SK-N-SH treated with all-trans-retinoic acid at 6 μM for 48 hours (cell line): ENCODE data around the gene NELFCD.

Source experiments
- ATAC-seq: fragments of 200-7000 bp; cut with Tn5 transposase; 3 replicates; pipeline ENCODE4 v1.9.1; 2020; ENCODE audit warnings: mild to moderate bottlenecking, moderate library complexity
- ARNTL ChIP-seq: fragments of 450-650 bp; formaldehyde crosslinking; IDR thresholded peaks from 2 replicates; pipeline ENCODE4 v1.5.0; 2020; ENCODE audit warnings: low read depth, mild to moderate bottlenecking, moderate library complexity, borderline replicate concordance
- BACH2 ChIP-seq: fragments of 250-450 bp; sonication (Bioruptor Pico); IDR thresholded peaks from 2 replicates; pipeline ENCODE4 v1.9.0; 2021; ENCODE audit warnings: mild to moderate bottlenecking, borderline replicate concordance
- CREB5 ChIP-seq: fragments of 250-450 bp; sonication (Bioruptor Pico); IDR thresholded peaks from 2 replicates; pipeline ENCODE4 v1.5.1; 2020; ENCODE audit warnings: low read depth, mild to moderate bottlenecking, moderate library complexity
- CSDC2 ChIP-seq: fragments of 250-450 bp; sonication (Bioruptor Pico); IDR thresholded peaks from 2 replicates; pipeline ENCODE4 v1.5.0; 2020; ENCODE audit warnings: mild to moderate bottlenecking, moderate library complexity
- ESRRG ChIP-seq: fragments of 250-450 bp; sonication (Bioruptor Pico); IDR thresholded peaks from 2 replicates; pipeline ENCODE4 v1.6.1; 2021; ENCODE audit warnings: mild to moderate bottlenecking
- GLIS3 ChIP-seq: fragments of 250-450 bp; sonication (Bioruptor Pico); IDR thresholded peaks from 2 replicates; pipeline ENCODE4 v1.5.0; 2020; ENCODE audit warnings: mild to moderate bottlenecking, moderate library complexity
- ISL1 ChIP-seq: fragments of 250-450 bp; sonication (Bioruptor Pico); IDR thresholded peaks from 2 replicates; pipeline ENCODE4 v2.1.2; 2022; ENCODE audit warnings: mild to moderate bottlenecking, moderate library complexity
- OSR1 ChIP-seq: fragments of 250-450 bp; sonication (Bioruptor Pico); IDR thresholded peaks from 2 replicates; pipeline ENCODE4 v1.8.0; 2022; ENCODE audit warnings: moderate library complexity, mild to moderate bottlenecking, inconsistent platforms
- PATZ1 ChIP-seq: fragments of 250-450 bp; sonication (Bioruptor Pico); IDR thresholded peaks from 2 replicates; pipeline ENCODE4 v1.8.0; 2020; ENCODE audit warnings: mild to moderate bottlenecking, moderate library complexity, borderline replicate concordance
- POU6F1 ChIP-seq: fragments of 250-450 bp; sonication (Bioruptor Pico); IDR thresholded peaks from 2 replicates; pipeline ENCODE4 v1.8.0; 2021; ENCODE audit warnings: low read depth, mild to moderate bottlenecking, moderate library complexity, borderline replicate concordance
- RARB ChIP-seq: fragments of 250-450 bp; sonication (Bioruptor Pico); IDR thresholded peaks from 2 replicates; pipeline ENCODE4 v1.8.0; 2021; ENCODE audit warnings: mild to moderate bottlenecking, moderate library complexity
- SNAI2 ChIP-seq: fragments of 250-450 bp; sonication (Bioruptor Pico); IDR thresholded peaks from 2 replicates; pipeline ENCODE4 v1.5.0; 2020; ENCODE audit warnings: mild to moderate bottlenecking, moderate library complexity
- TCF4 ChIP-seq: fragments of 250-450 bp; sonication (Bioruptor Pico); IDR thresholded peaks from 2 replicates; pipeline ENCODE4 v1.8.0; 2021; ENCODE audit warnings: mild to moderate bottlenecking, moderate library complexity, borderline replicate concordance
- TOX ChIP-seq: fragments of 250-450 bp; sonication (Bioruptor Pico); IDR thresholded peaks from 2 replicates; pipeline ENCODE4 v1.8.0; 2021; ENCODE audit warnings: mild to moderate bottlenecking, moderate library complexity, borderline replicate concordance
- TSHZ2 ChIP-seq: fragments of 250-450 bp; sonication (Bioruptor Pico); IDR thresholded peaks from 2 replicates; pipeline ENCODE4 v1.5.0; 2020; ENCODE audit warnings: mild to moderate bottlenecking, moderate library complexity
- ZC3H10 ChIP-seq: fragments of 250-450 bp; sonication (Bioruptor Pico); IDR thresholded peaks from 2 replicates; pipeline ENCODE4 v1.5.1; 2021; ENCODE audit warnings: mild to moderate bottlenecking, moderate library complexity
- ZFP3 ChIP-seq: fragments of 250-450 bp; sonication (Bioruptor Pico); IDR thresholded peaks from 2 replicates; pipeline ENCODE4 v1.5.0; 2020; ENCODE audit warnings: mild to moderate bottlenecking, moderate library complexity
- ZFP30 ChIP-seq: fragments of 450-650 bp; formaldehyde crosslinking; IDR thresholded peaks from 2 replicates; pipeline ENCODE4 v1.5.0; 2022; ENCODE audit warnings: mild to moderate bottlenecking, moderate library complexity
- ZNF565 ChIP-seq: fragments of 450-650 bp; formaldehyde crosslinking; conservative IDR thresholded peaks from 2 replicates; pipeline ENCODE4 v1.5.0; 2020; ENCODE audit warnings: low read depth, mild to moderate bottlenecking, moderate library complexity
- ZNF70 ChIP-seq: fragments of 450-650 bp; formaldehyde crosslinking; IDR thresholded peaks from 2 replicates; pipeline ENCODE4 v1.5.0; 2020; ENCODE audit warnings: mild to moderate bottlenecking, moderate library complexity
- ZNF8 ChIP-seq: fragments of 450-650 bp; formaldehyde crosslinking; IDR thresholded peaks from 2 replicates; pipeline ENCODE4 v1.5.0; 2020; ENCODE audit warnings: mild to moderate bottlenecking, moderate library complexity

The NELFCD gene

GRCh38 chr20:58971429-58971828 is 9.6 kb upstream of the NELFCD start:
- no peak for ATAC-seq
- TF ChIP-seq SNAI2 (no peak), BACH2 (CRISPR knock-in tag) (no peak), ARNTL (CRISPR knock-in tag) (no peak), PATZ1 (CRISPR knock-in tag) (no peak), POU6F1 (CRISPR knock-in tag) (no peak), TCF4 (no peak), ZFP3 (CRISPR knock-in tag) (no peak), ZC3H10 (CRISPR knock-in tag) (no peak), CREB5 (CRISPR knock-in tag) (no peak), RARB (CRISPR knock-in tag) (no peak), ZNF8 (CRISPR knock-in tag) (no peak), OSR1 (CRISPR knock-in tag) (no peak), ZNF70 (CRISPR knock-in tag) (no peak), ESRRG (no peak), GLIS3 (CRISPR knock-in tag) (no peak)

- ATAC-seq = no peak
- no peak for TF ChIP-seq CREB5 (CRISPR knock-in tag)
- TF ChIP-seq ARNTL (CRISPR knock-in tag) = no peak
- TF ChIP-seq TSHZ2 (CRISPR knock-in tag) = no peak
- TF ChIP-seq ISL1 (CRISPR knock-in tag) = no peak
- TF ChIP-seq ZNF70 (CRISPR knock-in tag) = no peak
- TF ChIP-seq ZNF565 = no peak
- TF ChIP-seq ZFP3 (CRISPR knock-in tag) = no peak
- no peak for TF ChIP-seq ZC3H10 (CRISPR knock-in tag)
- TF ChIP-seq ZNF8 (CRISPR knock-in tag) = no peak
- TF ChIP-seq TOX (CRISPR knock-in tag) = no peak
- no peak for TF ChIP-seq POU6F1 (CRISPR knock-in tag)
- no peak for TF ChIP-seq CSDC2
Measured at GRCh38 chr20:58973179-58973578, 7.9 kb upstream of the NELFCD start.

GRCh38 chr20:58973866-58974265 is 7.2 kb upstream of the NELFCD start:
- no peak for ATAC-seq
- TF ChIP-seq CSDC2 (no peak), PATZ1 (CRISPR knock-in tag) (no peak), ZNF70 (CRISPR knock-in tag) (no peak), BACH2 (CRISPR knock-in tag) (no peak), RARB (CRISPR knock-in tag) (no peak), ZNF565 (no peak), ZFP30 (CRISPR knock-in tag) (no peak), OSR1 (CRISPR knock-in tag) (no peak), ZNF8 (CRISPR knock-in tag) (no peak)
- TF ChIP-seq, all 23 proteins: peak for 0
